Astrocyte of the spinal cord (primary cell): ENCODE measurements around the gene FPR3.

ENCODE experiments used
- DNase-seq: peaks from one replicate; pipeline ENCODE4 v3.0.0; 2011; ENCODE audit warnings: low read depth, low spot score
- H3K4me3 ChIP-seq: 2 replicates; pipeline ENCODE4 v1.5.1; 2011; ENCODE audit warnings: low read depth, mild to moderate bottlenecking, low read length, moderate library complexity
- CTCF ChIP-seq: IDR thresholded peaks from 2 replicates; pipeline ENCODE4 v1.5.1; 2012; ENCODE audit warnings: low read depth, mild to moderate bottlenecking, low read length, inconsistent platforms
- in situ Hi-C: cut with HindIII; loops from 2 replicates; pipeline ENCODE4 v1.10.0; 2017; ENCODE audit warnings: low sequenced_read_pairs

The FPR3 gene

GRCh38 chr19:51821921-51822320 is 27.0 kb downstream of the FPR3 start:
- no peak for DNase-seq
- in situ Hi-C loops = no loop called here
- H3K4me3 ChIP-seq = no peak overlapping the region
- TF ChIP-seq CTCF = no peak

- no peak for DNase-seq
- in situ Hi-C loops = no loop called here
- TF ChIP-seq CTCF = no peak
- no peak overlapping the region for H3K4me3 ChIP-seq
Measured at GRCh38 chr19:51822325-51822724, 27.4 kb downstream of the FPR3 start.

- in situ Hi-C loops = no loop called here
- no peak for DNase-seq
- TF ChIP-seq CTCF = no peak
- no peak overlapping the region for H3K4me3 ChIP-seq
Measured at GRCh38 chr19:51822946-51823345, 28.0 kb downstream of the FPR3 start.

- in situ Hi-C loops = no loop called here
Measured at GRCh38 chr19:51824281-51825005, 29.5 kb downstream of the FPR3 start.

GRCh38 chr19:51830274-51830673 is 35.3 kb downstream of the FPR3 start:
- TF ChIP-seq CTCF = no peak
- no peak for DNase-seq
- in situ Hi-C loops = no loop called here
- H3K4me3 ChIP-seq = no peak overlapping the region

More at GRCh38 chr19:51824281-51825005, 29.5 kb downstream of the FPR3 start:
- no peak for DNase-seq
- TF ChIP-seq CTCF = no peak
- H3K4me3 ChIP-seq = no peak overlapping the region

GRCh38 chr19:51837145-51837544 is 42.2 kb downstream of the FPR3 start:
- no peak overlapping the region for H3K4me3 ChIP-seq
- in situ Hi-C loops = no loop called here
- no peak for TF ChIP-seq CTCF
- no peak for DNase-seq
